NCI-H2107 treated with DMSO at 0.1 percent for 48 hours (cell line): ENCODE measurements around the gene TBC1D20.
A peak's percentile ranks its signal among the peaks of the same experiment; 100 is the strongest.

Source experiments
- DNase-seq: peaks from one replicate; lab custom pipeline; 2025; ENCODE audit not compliant: unreplicated experiment; lab: John Stamatoyannopoulos, UW

TBC1D20 gene

GRCh38 chr20:420721-421574, 41.4 kb downstream of the TBC1D20 start:
- DNase-seq = no peak

DNA sequence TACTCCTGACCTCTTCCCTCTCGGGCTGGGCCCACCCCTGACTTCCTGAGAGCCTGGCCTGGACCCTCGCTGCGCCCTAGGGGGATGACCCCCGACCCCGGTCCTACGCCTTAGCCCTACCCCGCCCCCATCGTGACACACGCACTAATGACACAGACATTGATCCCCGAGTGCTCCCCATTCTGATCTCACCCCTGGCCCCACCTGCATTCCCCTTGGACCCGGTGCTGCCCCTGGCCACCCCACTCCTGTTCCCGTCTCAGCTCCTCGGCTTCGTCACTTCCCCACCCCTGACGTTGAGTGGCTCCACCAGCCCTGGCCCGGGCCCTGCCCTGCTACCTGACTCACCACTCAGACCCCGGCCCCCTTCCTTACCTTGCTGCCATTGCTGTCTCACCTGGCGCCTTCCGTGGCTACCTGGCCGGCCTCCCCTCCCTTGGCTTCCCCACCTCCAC, 42.1 kb downstream of the TBC1D20 start:
- no peak for DNase-seq

DNA sequence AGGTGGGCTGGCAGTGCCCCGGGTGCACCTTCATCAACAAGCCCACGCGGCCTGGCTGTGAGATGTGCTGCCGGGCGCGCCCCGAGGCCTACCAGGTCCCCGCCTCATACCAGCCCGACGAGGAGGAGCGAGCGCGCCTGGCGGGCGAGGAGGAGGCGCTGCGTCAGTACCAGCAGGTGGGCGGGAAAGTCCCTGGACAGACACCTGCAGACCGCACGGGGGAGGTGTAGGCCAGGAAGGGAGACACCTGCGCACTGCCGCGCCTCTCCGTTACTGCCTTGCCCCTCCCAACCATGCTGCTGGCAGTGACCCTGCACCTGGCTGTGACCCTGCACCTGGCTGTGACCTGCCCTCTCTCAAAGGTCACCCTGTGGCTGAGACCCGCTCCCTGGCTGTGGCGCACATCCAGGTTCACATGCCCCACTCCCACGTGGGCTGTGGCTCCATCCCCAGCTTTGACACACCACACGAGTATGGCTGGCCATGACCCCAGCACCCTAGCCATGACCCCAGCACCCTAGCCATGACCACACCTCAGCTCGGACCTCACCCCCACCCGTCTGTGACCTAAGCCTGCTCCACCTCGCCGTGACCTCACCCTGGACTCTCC, 42.7 kb downstream of the TBC1D20 start:
- peak; percentile 66 for DNase-seq

GRCh38 chr20:418858-419365, 43.4 kb downstream of the TBC1D20 start:
- no peak for DNase-seq

GRCh38 chr20:417801-418342, 44.5 kb downstream of the TBC1D20 start:
- no peak for DNase-seq

DNA sequence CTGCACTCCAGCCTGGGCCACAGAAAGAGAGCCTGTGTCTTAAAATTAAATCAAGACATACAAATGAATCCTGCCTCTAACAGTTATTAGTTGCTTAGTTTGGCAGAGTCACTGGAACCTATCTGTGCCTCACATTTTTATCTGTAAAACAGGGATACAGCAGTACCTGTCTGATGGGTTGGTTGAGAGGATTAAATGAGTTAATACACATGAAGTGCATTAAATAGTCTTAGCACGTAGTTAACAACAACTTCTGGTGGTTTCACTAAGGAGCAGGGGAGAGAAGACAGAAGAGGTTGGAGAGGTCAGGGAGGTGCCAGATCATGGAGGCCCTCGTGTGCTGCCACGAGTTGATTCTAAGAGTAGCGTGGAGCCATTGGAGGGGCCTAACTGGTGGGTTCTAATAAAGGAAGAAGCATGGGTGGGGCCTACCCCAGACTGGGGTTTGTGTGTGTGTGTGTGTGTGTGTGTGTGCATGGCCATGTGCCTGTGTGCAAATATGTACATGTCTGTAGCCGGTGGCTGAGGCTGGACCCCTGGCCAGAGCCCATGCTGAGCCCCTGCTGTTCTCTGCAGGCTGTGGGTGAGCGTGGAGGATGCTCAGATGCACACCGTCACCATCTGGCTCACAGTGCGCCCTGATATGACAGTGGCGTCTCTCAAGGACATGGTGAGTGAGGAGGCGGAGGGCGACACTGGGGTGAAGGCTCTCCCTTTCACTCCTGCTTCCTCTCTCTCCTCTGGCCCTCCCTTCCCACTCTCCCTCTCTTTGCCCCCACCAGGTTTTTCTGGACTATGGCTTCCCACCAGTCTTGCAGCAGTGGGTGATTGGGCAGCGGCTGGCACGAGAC, 45.2 kb downstream of the TBC1D20 start:
- no peak for DNase-seq

DNA sequence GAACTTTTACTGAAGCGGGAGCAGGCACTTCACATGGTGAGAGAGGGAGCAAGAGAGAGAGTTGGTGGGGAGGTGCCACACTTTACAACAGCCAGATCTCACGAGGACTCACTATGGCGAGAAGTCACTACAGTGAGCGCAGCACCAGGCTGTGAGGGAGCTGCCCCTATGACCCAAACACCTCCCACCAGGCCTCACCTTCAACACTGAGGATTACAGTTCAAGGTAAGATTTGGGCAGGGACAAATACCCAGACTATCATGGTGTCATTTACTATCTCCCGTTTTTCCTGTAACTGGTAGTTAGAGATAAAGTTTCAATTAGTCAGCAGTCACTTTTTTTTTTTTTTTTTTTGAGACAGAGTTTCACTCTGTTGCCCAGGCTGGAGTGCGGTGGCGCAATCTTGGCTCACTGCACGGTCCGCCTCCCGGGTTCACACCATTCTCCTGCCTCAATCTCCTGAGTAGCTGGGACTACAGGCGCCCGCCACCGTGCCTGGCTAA, 46.5 kb downstream of the TBC1D20 start:
- DNase-seq = no peak

DNA sequence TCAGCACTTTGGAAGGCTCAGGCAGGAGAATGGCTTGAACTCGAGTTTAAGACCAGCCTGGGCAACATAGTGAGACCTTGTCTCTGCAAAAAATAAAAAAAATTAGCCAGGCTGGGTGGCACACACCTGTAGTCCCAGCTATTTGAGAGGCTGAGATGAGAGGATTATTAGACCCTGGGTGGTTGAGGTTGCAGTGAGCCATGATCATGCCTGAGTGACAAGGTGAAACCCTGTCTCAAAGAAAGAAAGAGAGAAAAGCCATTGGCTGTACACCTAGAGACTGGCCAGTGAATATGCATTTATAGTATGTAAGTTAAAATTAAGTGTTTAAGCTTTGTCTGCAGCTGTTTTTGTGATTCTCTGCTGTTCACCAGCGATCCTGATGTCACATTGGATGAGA, 48.2 kb downstream of the TBC1D20 start:
- no peak for DNase-seq

DNA sequence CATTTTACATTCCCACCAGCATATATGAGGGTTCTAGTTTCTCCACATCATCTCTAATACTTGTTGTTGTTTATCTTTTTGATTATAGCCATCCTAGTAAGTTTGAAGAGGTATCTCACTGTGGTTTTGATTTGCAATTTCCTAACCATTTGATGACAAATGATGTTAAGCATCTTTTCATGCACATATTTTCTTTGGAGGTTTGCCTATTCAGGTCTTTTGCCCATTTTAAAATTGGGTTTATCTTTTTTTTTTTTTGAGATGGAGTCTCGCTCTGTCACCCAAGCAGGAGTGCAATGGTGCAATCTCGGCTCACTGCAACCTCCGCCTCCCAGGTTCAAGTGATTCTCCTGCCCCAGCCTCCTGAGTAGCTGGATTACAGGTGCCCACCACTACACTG, 50.3 kb downstream of the TBC1D20 start:
- no peak for DNase-seq

GRCh38 chr20:409697-410559, 52.4 kb downstream of the TBC1D20 start:
- no peak for DNase-seq

GRCh38 chr20:408843-409696, 53.3 kb downstream of the TBC1D20 start:
- no peak for DNase-seq

DNA sequence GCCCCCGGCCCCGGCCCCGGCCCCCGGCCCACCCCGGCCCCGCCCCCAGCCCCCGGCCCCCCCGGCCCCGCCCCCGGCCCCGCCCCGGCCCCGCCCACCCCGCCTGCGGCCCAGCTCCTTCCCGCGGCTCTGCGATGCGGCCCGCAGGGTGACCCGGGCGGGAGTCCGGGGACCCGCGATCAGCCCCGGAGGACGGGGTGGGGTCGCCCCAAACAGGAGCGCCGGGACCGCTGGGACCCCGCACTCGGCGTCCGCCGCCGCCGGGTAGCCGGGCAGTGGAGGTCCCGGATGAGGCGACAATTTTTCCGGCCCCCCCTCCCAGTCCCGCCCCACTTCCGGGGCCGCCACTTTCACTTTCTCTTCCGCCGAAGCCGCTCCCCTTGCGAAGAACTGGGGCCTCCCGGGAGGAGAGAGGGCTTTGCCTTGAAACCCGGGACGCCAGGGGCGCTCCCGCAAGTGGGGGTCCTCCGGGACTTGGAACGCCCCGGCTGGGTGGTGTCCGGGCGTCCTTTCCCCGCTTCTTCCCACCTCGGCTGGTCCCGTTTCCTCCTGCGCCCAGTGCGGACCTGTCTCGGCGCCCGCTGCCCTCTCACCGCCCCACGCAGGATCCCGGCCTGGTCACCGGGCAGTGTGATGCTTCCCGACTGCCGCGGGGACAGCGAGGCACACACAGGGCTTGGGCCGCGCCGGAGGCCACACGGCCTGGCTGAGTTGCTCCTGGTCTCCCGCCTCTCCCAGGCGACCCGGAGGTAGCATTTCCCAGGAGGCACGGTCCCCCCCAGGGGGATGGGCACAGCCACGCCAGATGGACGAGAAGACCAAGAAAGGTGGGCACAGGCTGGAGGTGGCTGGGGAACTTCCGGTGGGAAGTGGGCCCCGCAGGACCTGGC, 54.1 kb downstream of the TBC1D20 start, which contains the start of gene RBCK1:
Gene RBCK1 (plus strand): TSS at position 347 of the 890 bp plus-strand sequence. CDS start 459 bp downstream, at position 806.
- DNase-seq = peak; percentile 25

GRCh38 chr20:407133-407952, 55.0 kb downstream of the TBC1D20 start:
- peak; percentile 29 for DNase-seq

DNA sequence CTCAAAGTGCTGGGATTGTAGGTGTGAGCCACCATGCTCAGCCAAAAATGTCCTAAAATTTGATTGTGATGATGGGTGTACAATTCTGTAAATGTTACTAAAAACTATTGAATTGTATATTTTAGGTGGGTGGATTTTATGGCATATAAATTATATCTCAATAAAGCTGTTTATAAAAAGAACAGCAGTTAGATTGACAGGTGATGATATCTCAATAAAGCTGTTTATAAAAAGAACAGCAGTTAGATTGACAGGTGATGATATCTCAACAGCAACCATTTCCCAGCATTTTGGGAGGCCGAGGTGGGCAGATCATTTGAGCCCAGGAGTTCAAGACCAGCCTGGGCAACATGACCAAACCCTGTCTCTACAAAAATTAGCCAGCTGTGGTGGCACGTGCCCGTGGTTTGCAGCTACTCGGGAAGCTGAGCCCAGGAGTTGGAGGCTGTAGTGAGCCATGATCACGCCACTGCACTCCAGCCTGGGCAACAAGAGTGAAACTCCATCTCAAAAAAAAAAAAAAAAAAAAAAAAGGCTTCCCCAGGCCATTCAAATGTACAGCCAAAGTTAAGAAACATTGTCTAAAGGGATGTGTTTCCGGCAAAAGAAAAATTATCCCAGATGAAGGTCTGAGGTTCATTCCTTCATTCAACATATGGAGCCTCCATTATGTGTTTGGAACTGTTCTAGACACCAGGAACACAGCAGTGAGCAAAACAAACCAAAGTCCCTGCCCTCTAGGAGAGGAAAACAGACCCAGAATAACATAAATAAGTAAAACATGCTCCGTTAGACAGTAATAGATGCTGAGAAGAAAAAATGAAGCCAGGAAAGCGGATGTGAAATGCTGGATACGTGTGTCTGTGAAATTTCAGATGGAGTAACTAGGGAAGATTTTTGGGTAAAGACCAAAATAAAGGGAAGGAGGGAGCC, 55.9 kb downstream of the TBC1D20 start:
- no peak for DNase-seq

GRCh38 chr20:404088-404487, 58.2 kb downstream of the TBC1D20 start:
- no peak for DNase-seq

GRCh38 chr20:403582-403957, 58.8 kb downstream of the TBC1D20 start:
- no peak for DNase-seq
